Smooth muscle cell (in vitro differentiated cells): ENCODE measurements around the gene SCAPER. TPM values are rescaled to one million over a fixed set of nuclear protein-coding genes. Genes with fewer than 3 reads are reported as not detected.

Experiments
- DNase-seq: peaks from one replicate; lab custom pipeline; 2025; ENCODE audit not compliant: unreplicated experiment; lab: John Stamatoyannopoulos, UW
- H2AFZ ChIP-seq: fragments of 200-600 bp; sonication (generic); 2 replicates; pipeline ENCODE4 v1.6.0; 2016; ENCODE audit warnings: antibody characterized with exemption, low read depth, mild to moderate bottlenecking
- H3F3A ChIP-seq: fragments of 200-600 bp; sonication (generic); 2 replicates; pipeline ENCODE4 v1.6.0; 2017; ENCODE audit warnings: antibody characterized with exemption, low read depth
- H3K27ac ChIP-seq: fragments of 200-600 bp; sonication (generic); 2 replicates; pipeline ENCODE4 v1.5.1; 2016; ENCODE audit warnings: low read depth, mild to moderate bottlenecking
- H3K27me3 ChIP-seq: fragments of 200-600 bp; sonication (generic); 2 replicates; pipeline ENCODE4 v1.6.1; 2016; ENCODE audit warnings: low read depth, mild to moderate bottlenecking
- H3K36me3 ChIP-seq: fragments of 200-600 bp; sonication (generic); 2 replicates; pipeline ENCODE4 v1.5.1; 2016; ENCODE audit warnings: low read depth
- H3K4me1 ChIP-seq: fragments of 200-600 bp; sonication (generic); 2 replicates; pipeline ENCODE4 v1.5.1; 2016; ENCODE audit warnings: low read depth
- H3K4me2 ChIP-seq: fragments of 200-600 bp; sonication (generic); 2 replicates; pipeline ENCODE4 v1.6.0; 2016; ENCODE audit warnings: mild to moderate bottlenecking
- H3K4me3 ChIP-seq: fragments of 200-600 bp; sonication (generic); 2 replicates; pipeline ENCODE4 v1.5.1; 2016; ENCODE audit warnings: mild to moderate bottlenecking
- H3K79me2 ChIP-seq: fragments of 200-600 bp; sonication (generic); 2 replicates; pipeline ENCODE4 v1.6.0; 2016; ENCODE audit warnings: low read depth, mild to moderate bottlenecking
- H3K9ac ChIP-seq: fragments of 200-600 bp; sonication (generic); 2 replicates; pipeline ENCODE4 v1.6.0; 2016; ENCODE audit warnings: low read depth
- H3K9me3 ChIP-seq: fragments of 200-600 bp; sonication (generic); replicated peaks from 2 replicates; pipeline ENCODE4 v1.5.1; 2016; ENCODE audit warnings: low read depth
- H4K20me1 ChIP-seq: fragments of 200-600 bp; sonication (generic); 2 replicates; pipeline ENCODE4 v1.6.0; 2016; ENCODE audit warnings: low read depth
- WGBS: methylation state at CpG from one replicate; pipeline ENCODE4 v1.1.7; 2016; ENCODE audit warnings: low lambda C conversion rate; 5-methylcytosine and 5-hydroxymethylcytosine counted together
- polyA plus RNA-seq: library from polyadenylated mRNA; unstranded; fragments of >200 nt; fragmentation: Nextera tagmentation; extraction: Ambion mirVana; gene quantifications from 2 replicates; pipeline ENCODE4 v1.2.1, GENCODE V29; 2016
- total RNA-seq: library from RNA; depleted of rRNA; stranded (reverse); fragments of >200 nt; gene quantifications from 2 replicates; pipeline ENCODE4 v1.2.3, GENCODE V29; 2014
- TF ChIP-seq, protein P1 (sequence below): fragments of 200-600 bp; sonication (generic); IDR thresholded peaks from 2 replicates; pipeline ENCODE4 v1.5.1; 2017; ENCODE audit warnings: borderline replicate concordance, mild to moderate bottlenecking, antibody characterized with exemption; ENCODE audit not compliant: insufficient read depth, poor library complexity, severe bottlenecking

SCAPER gene
- total and polyA plus RNA-seq, 2 experiments from 2014 or later: 6.6 to 34.3 TPM

DNA sequence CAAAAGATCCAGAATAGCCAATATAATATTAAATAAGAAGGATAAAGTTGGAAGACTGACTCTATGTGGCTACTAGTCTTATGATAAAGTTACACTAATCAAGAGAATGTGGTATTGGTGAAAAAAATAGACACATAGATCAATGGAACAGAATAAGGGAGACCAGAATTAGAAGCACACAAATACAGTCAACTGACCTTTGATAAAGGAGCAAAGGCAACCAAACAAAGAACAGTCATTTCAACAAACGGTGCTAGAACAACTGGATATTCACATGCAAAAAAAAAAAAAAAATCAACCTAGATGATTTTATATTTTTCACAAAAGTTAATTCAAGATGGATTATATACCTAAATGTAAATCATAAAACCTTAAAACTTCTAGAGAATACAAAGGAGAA, 422.1 kb downstream of the SCAPER start:
- H3K79me2 ChIP-seq: no peaks in the 10 kb centered on the region
- H3F3A ChIP-seq: no peaks in the 10 kb centered on the region
- WGBS: 91% methylated on average over 1 of the region's 1 CpG
- no peak overlapping the region for H2AFZ ChIP-seq
- H3K4me1 ChIP-seq: no peaks in the 10 kb centered on the region
- no peaks in the 10 kb centered on the region for H3K27me3 ChIP-seq
- no peak overlapping the region for H3K4me2 ChIP-seq
- TF ChIP-seq, protein P1, sequence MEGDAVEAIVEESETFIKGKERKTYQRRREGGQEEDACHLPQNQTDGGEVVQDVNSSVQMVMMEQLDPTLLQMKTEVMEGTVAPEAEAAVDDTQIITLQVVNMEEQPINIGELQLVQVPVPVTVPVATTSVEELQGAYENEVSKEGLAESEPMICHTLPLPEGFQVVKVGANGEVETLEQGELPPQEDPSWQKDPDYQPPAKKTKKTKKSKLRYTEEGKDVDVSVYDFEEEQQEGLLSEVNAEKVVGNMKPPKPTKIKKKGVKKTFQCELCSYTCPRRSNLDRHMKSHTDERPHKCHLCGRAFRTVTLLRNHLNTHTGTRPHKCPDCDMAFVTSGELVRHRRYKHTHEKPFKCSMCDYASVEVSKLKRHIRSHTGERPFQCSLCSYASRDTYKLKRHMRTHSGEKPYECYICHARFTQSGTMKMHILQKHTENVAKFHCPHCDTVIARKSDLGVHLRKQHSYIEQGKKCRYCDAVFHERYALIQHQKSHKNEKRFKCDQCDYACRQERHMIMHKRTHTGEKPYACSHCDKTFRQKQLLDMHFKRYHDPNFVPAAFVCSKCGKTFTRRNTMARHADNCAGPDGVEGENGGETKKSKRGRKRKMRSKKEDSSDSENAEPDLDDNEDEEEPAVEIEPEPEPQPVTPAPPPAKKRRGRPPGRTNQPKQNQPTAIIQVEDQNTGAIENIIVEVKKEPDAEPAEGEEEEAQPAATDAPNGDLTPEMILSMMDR: no peak
- DNase-seq: no peak
- H3K9me3 ChIP-seq: no peaks in the 10 kb centered on the region
- no peaks in the 10 kb centered on the region for H3K36me3 ChIP-seq
- no peak overlapping the region for H3K27ac ChIP-seq
- H4K20me1 ChIP-seq: no peaks in the 10 kb centered on the region
- H3K4me3 ChIP-seq: no peak overlapping the region
- no peak overlapping the region for H3K9ac ChIP-seq

DNA sequence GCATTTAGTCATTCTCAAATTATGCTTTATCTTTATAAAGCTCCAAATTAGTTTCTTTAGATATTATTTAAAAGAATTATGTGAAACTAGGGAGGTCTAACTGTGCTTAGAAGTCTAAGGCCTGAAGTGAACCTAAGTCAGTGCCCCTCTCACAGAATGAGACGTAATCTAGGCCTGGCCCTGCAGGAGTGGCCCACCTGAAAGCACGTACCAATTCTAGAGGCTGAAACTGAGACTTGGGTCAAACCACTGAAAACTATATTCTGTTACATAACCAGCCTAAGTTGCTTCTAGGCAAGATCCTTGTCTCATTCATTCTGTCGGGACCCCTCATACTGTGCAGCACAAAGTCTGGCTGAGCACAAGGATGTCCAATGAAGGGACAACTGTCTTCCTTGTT, 424.9 kb downstream of the SCAPER start:
- H3K36me3 ChIP-seq: no peaks in the 10 kb centered on the region
- H2AFZ ChIP-seq: no peak overlapping the region
- H3K4me2 ChIP-seq: no peak overlapping the region
- no peak overlapping the region for H3K27ac ChIP-seq
- H3F3A ChIP-seq: no peaks in the 10 kb centered on the region
- DNase-seq: no peak
- H3K27me3 ChIP-seq: no peaks in the 10 kb centered on the region
- H4K20me1 ChIP-seq: no peaks in the 10 kb centered on the region
- WGBS: 96% methylated on average over 3 of the region's 3 CpGs
- TF ChIP-seq, protein P1: no peak
- H3K9ac ChIP-seq: no peak overlapping the region
- H3K4me1 ChIP-seq: no peaks in the 10 kb centered on the region
- no peaks in the 10 kb centered on the region for H3K79me2 ChIP-seq
- H3K4me3 ChIP-seq: no peak overlapping the region
- no peaks in the 10 kb centered on the region for H3K9me3 ChIP-seq

DNA sequence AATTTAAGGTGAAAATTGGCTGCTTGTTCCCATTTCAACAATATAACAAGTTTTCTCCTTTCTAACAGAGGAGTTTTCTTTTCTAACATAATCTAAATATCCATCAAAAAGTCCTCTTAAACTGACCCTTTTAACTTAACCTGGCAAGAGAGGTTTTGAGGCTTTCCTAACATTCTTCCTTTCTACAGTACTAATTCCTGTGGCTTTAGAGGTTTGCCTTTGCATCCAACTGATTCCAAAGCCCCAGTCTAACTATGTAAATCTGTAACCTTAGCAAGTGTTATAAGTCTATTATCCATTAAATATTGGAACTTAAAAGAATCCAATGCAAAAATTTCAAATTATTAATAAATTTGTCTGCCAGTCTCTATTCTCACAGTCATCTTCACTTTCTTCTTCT, 434.4 kb downstream of the SCAPER start:
- no peak for DNase-seq
- H3K4me3 ChIP-seq: no peak overlapping the region
- no peaks in the 10 kb centered on the region for H4K20me1 ChIP-seq
- no peaks in the 10 kb centered on the region for H3K4me1 ChIP-seq
- no peaks in the 10 kb centered on the region for H3K27me3 ChIP-seq
- TF ChIP-seq, protein P1: no peak
- H3K4me2 ChIP-seq: no peak overlapping the region
- H3K9ac ChIP-seq: no peak overlapping the region
- no peaks in the 10 kb centered on the region for H3F3A ChIP-seq
- H3K27ac ChIP-seq: no peak overlapping the region
- H3K79me2 ChIP-seq: no peaks in the 10 kb centered on the region
- no peaks in the 10 kb centered on the region for H3K9me3 ChIP-seq
- no peaks in the 10 kb centered on the region for H3K36me3 ChIP-seq
- no peak overlapping the region for H2AFZ ChIP-seq

DNA sequence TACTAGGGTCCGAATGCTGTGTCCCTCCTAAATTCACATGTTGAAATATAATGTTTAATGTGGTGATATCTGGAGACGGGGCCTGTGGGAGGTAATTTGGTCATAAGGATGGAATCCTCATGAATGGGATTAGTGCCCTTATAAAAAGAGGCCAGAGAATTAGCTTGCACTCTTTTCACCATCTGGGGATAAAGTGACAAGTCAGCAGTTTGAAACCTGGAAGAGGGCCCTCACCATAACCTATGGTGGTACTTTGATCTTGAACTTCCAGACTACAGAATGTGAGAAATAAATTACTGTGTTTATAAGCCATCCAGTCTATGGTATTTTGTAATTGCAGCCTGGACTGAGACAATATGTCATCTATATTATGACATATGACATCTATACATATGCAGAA, 436.4 kb downstream of the SCAPER start:
- Histone ChIP-seq H4K20me1 (no peaks in the 10 kb centered on the region), H3K36me3 (no peaks in the 10 kb centered on the region), H3K27me3 (no peaks in the 10 kb centered on the region), H3K27ac (no peak overlapping the region), H3K9me3 (no peaks in the 10 kb centered on the region), H3K4me1 (no peaks in the 10 kb centered on the region), H2AFZ (no peak overlapping the region), H3K4me2 (no peak overlapping the region), H3F3A (no peaks in the 10 kb centered on the region), H3K4me3 (no peak overlapping the region), H3K79me2 (no peaks in the 10 kb centered on the region), H3K9ac (no peak overlapping the region)
- no peak for DNase-seq
- WGBS: 96% methylated on average over 2 of the region's 2 CpGs
- TF ChIP-seq, protein P1: no peak
